ENCODE measurements around the gene COL23A1. TPM values are rescaled to one million over a fixed set of nuclear protein-coding genes. Genes with fewer than 3 reads are reported as not detected.
"Not testable (repeated sequence)": the region's sequence is repeated elsewhere in the genome, so short reads cannot be mapped to it uniquely, and the experiment has no call there.

Gene COL23A1
- total and polyA plus RNA-seq, 2 donors (not counting 1 experiment from before 2014, with no cell fraction given), result 0.20 TPM; not detected in 1

GRCh38 chr5:178587763-178588611 is 2.2 kb downstream of the COL23A1 start:
- 82% methylated on average over 10 of the region's 13 CpGs for WGBS (ENCODE audit: insufficient coverage)
- Histone ChIP-seq H3K27ac (ENCODE audit: low read length in 2 of 2) (no peak overlapping the region), H3K79me2 (ENCODE audit: control insufficient read depth, insufficient read depth, low read length) (no peaks in the 10 kb centered on the region), H3K4me3 (ENCODE audit: control extremely low read depth in 1 of 5, extremely low read depth in 1 of 5, insufficient read depth in 1 of 5, low read depth in 2 of 5, low read length in 4 of 5) (no peak overlapping the region), H3K36me3 (replicated peaks in 1 of 2; ENCODE audit: control extremely low read depth in 1 of 2, control insufficient read depth in 1 of 2, extremely low read depth in 1 of 2, insufficient read depth in 2 of 2, low read length in 1 of 2) (no peaks in the 10 kb centered on the region), H3K27me3 (replicated peaks in 1 of 4; ENCODE audit: control extremely low read depth in 1 of 4, control insufficient read depth in 3 of 4, insufficient read depth in 4 of 4, low read length in 3 of 4) (peaks cover 0 to 47% (median 12%) of the 10 kb centered on the region in 4 experiments), H3K9ac (ENCODE audit: low read length) (no peak overlapping the region), H3K4me1 (ENCODE audit: control insufficient read depth in 2 of 2, insufficient read depth in 2 of 2, low read length in 2 of 2) (peaks cover 8 to 14% of the 10 kb centered on the region in 2 donors), H2AFZ (ENCODE audit: insufficient read depth, low read depth, low read length, poor library complexity, severe bottlenecking) (no peak overlapping the region), H3K4me2 (replicated peaks; ENCODE audit: low read depth, low read length, poor library complexity, severe bottlenecking) (no peak overlapping the region), H4K20me1 (ENCODE audit: control insufficient read depth, insufficient read depth, low read length, poor library complexity, severe bottlenecking) (no peaks in the 10 kb centered on the region), H3K9me3 (ENCODE audit: control extremely low read depth in 1 of 3, control insufficient read depth in 2 of 3, insufficient read depth in 1 of 3, low read length in 2 of 3) (peaks cover 0 to 11% (median 0%) of the 10 kb centered on the region in 3 donors)
- ATAC-seq (ENCODE audit: low read depth) (no peak), DNase-seq (no peak)
- H3K4me3 Mint-ChIP-seq, result peak overlapping the region; percentile 11
- peaks cover 10% of the 10 kb centered on the region for H3K4me1 Mint-ChIP-seq
- TF ChIP-seq EZH2 (IDR thresholded peaks at IDR 0.05; ENCODE audit: borderline replicate concordance, insufficient read depth, low read depth, low read length, poor library complexity, severe bottlenecking) (no peak), CTCF (IDR thresholded peaks at IDR 0.05) (no peak)
- no peak overlapping the region for H3K27ac Mint-ChIP-seq
- peaks cover 47% of the 10 kb centered on the region for H3K27me3 Mint-ChIP-seq
- POLR2A ChIA-PET, result no interaction called here
- CTCF ChIA-PET, result no interaction called here
- intact Hi-C loops (cut with micrococcal nuclease), result no loop called here
- H3K9me3 Mint-ChIP-seq (ENCODE audit: insufficient read depth), result no peaks in the 10 kb centered on the region

GRCh38 chr5:178586396-178586795 is 3.8 kb downstream of the COL23A1 start:
- Histone ChIP-seq H3K36me3 (replicated peaks in 1 of 2; ENCODE audit: control extremely low read depth in 1 of 2, control insufficient read depth in 1 of 2, extremely low read depth in 1 of 2, insufficient read depth in 2 of 2, low read length in 1 of 2) (no peaks in the 10 kb centered on the region), H2AFZ (ENCODE audit: insufficient read depth, low read depth, low read length, poor library complexity, severe bottlenecking) (no peak overlapping the region), H3K27me3 (replicated peaks in 1 of 4; ENCODE audit: control extremely low read depth in 1 of 4, control insufficient read depth in 3 of 4, insufficient read depth in 4 of 4, low read length in 3 of 4) (peaks cover 0 to 38% (median 8%) of the 10 kb centered on the region in 4 experiments), H3K79me2 (ENCODE audit: control insufficient read depth, insufficient read depth, low read length) (no peaks in the 10 kb centered on the region), H3K9me3 (ENCODE audit: control extremely low read depth in 1 of 3, control insufficient read depth in 2 of 3, insufficient read depth in 1 of 3, low read length in 2 of 3) (peaks cover 0 to 11% (median 0%) of the 10 kb centered on the region in 3 donors), H3K4me1 (ENCODE audit: control insufficient read depth in 2 of 2, insufficient read depth in 2 of 2, low read length in 2 of 2) (peaks cover 8 to 14% of the 10 kb centered on the region in 2 donors), H3K9ac (ENCODE audit: low read length) (no peak overlapping the region), H3K27ac (ENCODE audit: low read length in 2 of 2) (no peak overlapping the region), H3K4me2 (replicated peaks; ENCODE audit: low read depth, low read length, poor library complexity, severe bottlenecking) (no peak overlapping the region), H3K4me3 (ENCODE audit: control extremely low read depth in 1 of 5, extremely low read depth in 1 of 5, insufficient read depth in 1 of 5, low read depth in 2 of 5, low read length in 4 of 5) (no peak overlapping the region), H4K20me1 (ENCODE audit: control insufficient read depth, insufficient read depth, low read length, poor library complexity, severe bottlenecking) (no peaks in the 10 kb centered on the region)
- Mint-ChIP-seq H3K27ac (no peak overlapping the region), H3K4me3 (no peak overlapping the region), H3K27me3 (peaks cover 45% of the 10 kb centered on the region), H3K9me3 (ENCODE audit: insufficient read depth) (no peaks in the 10 kb centered on the region), H3K4me1 (peaks cover 10% of the 10 kb centered on the region)
- no peak for ATAC-seq (ENCODE audit: low read depth)
- WGBS (ENCODE audit: insufficient coverage), result no CpG with 5 or more reads among the region's 2 CpGs
- intact Hi-C loops (cut with micrococcal nuclease), result no loop called here
- no peak for TF ChIP-seq EZH2 (IDR thresholded peaks at IDR 0.05; ENCODE audit: borderline replicate concordance, insufficient read depth, low read depth, low read length, poor library complexity, severe bottlenecking)
- TF ChIP-seq CTCF (IDR thresholded peaks at IDR 0.05), result no peak
- CTCF ChIA-PET, result no interaction called here
- POLR2A ChIA-PET, result no interaction called here
- DNase-seq, result no peak

- H2AFZ ChIP-seq (ENCODE audit: insufficient read depth, low read depth, low read length, poor library complexity, severe bottlenecking); ATAC-seq (ENCODE audit: low read depth); H3K9ac ChIP-seq (ENCODE audit: low read length); H3K79me2 ChIP-seq (ENCODE audit: control insufficient read depth, insufficient read depth, low read length); H3K9me3 Mint-ChIP-seq (ENCODE audit: insufficient read depth); H4K20me1 ChIP-seq (ENCODE audit: control insufficient read depth, insufficient read depth, low read length, poor library complexity, severe bottlenecking); H3K4me3 ChIP-seq (ENCODE audit: control extremely low read depth in 1 of 5, extremely low read depth in 1 of 5, insufficient read depth in 1 of 5, low read depth in 2 of 5, low read length in 4 of 5); H3K27ac ChIP-seq (ENCODE audit: low read length in 2 of 2); H3K4me3 Mint-ChIP-seq; POLR2A ChIA-PET; H3K27ac Mint-ChIP-seq; H3K4me1 Mint-ChIP-seq; H3K36me3 ChIP-seq (replicated peaks in 1 of 2; ENCODE audit: control extremely low read depth in 1 of 2, control insufficient read depth in 1 of 2, extremely low read depth in 1 of 2, insufficient read depth in 2 of 2, low read length in 1 of 2); H3K4me2 ChIP-seq (replicated peaks; ENCODE audit: low read depth, low read length, poor library complexity, severe bottlenecking); H3K4me1 ChIP-seq (ENCODE audit: control insufficient read depth in 2 of 2, insufficient read depth in 2 of 2, low read length in 2 of 2); intact Hi-C loops (cut with micrococcal nuclease); CTCF ChIA-PET: not testable (repeated sequence)
- peak; percentile 20 for DNase-seq
- Histone ChIP-seq H3K27me3 (replicated peaks in 1 of 4; ENCODE audit: control extremely low read depth in 1 of 4, control insufficient read depth in 3 of 4, insufficient read depth in 4 of 4, low read length in 3 of 4) (peaks cover 0 to 29% (median 3%) of the 10 kb centered on the region in 4 experiments), H3K9me3 (ENCODE audit: control extremely low read depth in 1 of 3, control insufficient read depth in 2 of 3, insufficient read depth in 1 of 3, low read length in 2 of 3) (peaks cover 0 to 11% (median 0%) of the 10 kb centered on the region in 3 donors)
- H3K27me3 Mint-ChIP-seq, result peaks cover 36% of the 10 kb centered on the region
- WGBS (ENCODE audit: insufficient coverage), result 80% methylated on average over 10 of the region's 11 CpGs
Measured at GRCh38 chr5:178585421-178585820, 4.8 kb downstream of the COL23A1 start.

All from B cell (primary cell).